ENCODE measurements around the gene ANKMY1.

- TF ChIP-seq ZNF70 (CRISPR knock-in tag; IDR thresholded peaks at IDR 0.05) (no peak), GLIS3 (CRISPR knock-in tag; IDR thresholded peaks at IDR 0.05) (no peak), ZFP3 (CRISPR knock-in tag; IDR thresholded peaks at IDR 0.05) (no peak), CSRNP3 (CRISPR knock-in tag; IDR thresholded peaks at IDR 0.05) (no peak), PATZ1 (CRISPR knock-in tag; IDR thresholded peaks at IDR 0.05; ENCODE audit: borderline replicate concordance) (no peak), ZNF8 (CRISPR knock-in tag; IDR thresholded peaks at IDR 0.05) (no peak), RARB (CRISPR knock-in tag; IDR thresholded peaks at IDR 0.05) (no peak), ZNF565 (CRISPR knock-in tag; conservative IDR thresholded peaks at IDR 0.05; ENCODE audit: low read depth) (no peak), CSDC2 (CRISPR knock-in tag; IDR thresholded peaks at IDR 0.05) (no peak), TOX (CRISPR knock-in tag; IDR thresholded peaks at IDR 0.05; ENCODE audit: borderline replicate concordance) (no peak), ISL1 (CRISPR knock-in tag; IDR thresholded peaks at IDR 0.05) (no peak), ARNTL (CRISPR knock-in tag; IDR thresholded peaks at IDR 0.05; ENCODE audit: borderline replicate concordance, low read depth) (no peak)
Observed at GRCh38 chr2:240501531-240501991, 56.2 kb downstream of the ANKMY1 start.
